Peyer's patch (tissue), 4 donors: Measurements from ENCODE around the gene OPA1.

Experiments used
- CTCF ChIP-seq, 6 experiments: fragments of 450-650 bp in 4 of 6; fragments of 200-600 bp in 2 of 6; sonication (generic) in 1 of 6; IDR thresholded peaks; one replicate each; pipeline ENCODE4 v1.5.1; 2017 to 2019; ENCODE audit warnings: antibody characterized with exemption in 6 of 6, mild to moderate bottlenecking in 3 of 6, moderate library complexity in 1 of 6
- POLR2A ChIP-seq, 2 donors: fragments of 450-650 bp; IDR thresholded peaks; one replicate each; pipeline ENCODE4 v1.5.1; 2017; ENCODE audit warnings: antibody characterized with exemption in 2 of 2, mild to moderate bottlenecking in 2 of 2, moderate library complexity in 2 of 2

DNA sequence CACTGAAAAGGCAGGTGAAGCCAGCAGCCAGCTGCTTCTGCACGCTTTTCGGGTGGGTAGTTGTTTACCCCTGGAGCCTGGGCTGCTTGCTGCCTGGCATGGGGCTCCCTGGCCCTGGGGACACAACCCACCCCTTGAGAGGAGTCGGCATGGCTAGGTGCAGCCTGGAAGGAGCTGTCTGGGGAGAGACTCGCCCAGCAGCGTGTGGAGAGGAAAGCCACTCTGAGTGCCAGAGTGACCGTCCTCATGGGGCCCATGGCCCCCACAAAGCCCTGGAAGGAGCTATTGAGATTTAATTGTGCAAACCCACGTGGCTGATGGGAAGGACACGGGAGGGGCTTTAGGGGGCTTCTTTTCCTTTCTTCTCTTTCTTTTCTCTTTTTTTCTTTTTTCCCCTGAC, 137.5 kb downstream of the OPA1 start:
- TF ChIP-seq CTCF (IDR thresholded peaks at IDR 0.05) (no peak), POLR2A (IDR thresholded peaks at IDR 0.05) (no peak)
